ENCODE measurements around the gene DRC7.

DNA sequence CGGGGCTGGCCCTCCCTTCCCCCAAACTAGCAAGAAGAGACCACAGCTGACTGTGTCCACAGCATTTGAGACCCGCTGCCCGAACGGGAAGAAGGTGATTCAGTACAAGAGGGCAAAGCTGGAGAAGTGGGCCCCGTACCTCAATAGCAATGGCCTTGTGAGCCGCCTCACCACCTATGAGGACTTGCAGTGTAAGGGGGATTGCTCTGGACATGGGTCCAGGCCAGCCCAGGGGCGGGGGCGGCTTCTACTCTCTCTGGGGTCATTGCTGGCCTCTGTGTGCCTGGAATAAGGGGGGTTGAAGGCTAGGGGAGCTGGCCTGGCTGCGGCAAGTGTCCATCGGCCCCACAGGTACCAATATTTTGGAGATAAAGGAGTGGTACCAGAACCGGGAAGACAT lies 28.0 kb downstream of the DRC7 start:
- TF ChIP-seq, protein P1, sequence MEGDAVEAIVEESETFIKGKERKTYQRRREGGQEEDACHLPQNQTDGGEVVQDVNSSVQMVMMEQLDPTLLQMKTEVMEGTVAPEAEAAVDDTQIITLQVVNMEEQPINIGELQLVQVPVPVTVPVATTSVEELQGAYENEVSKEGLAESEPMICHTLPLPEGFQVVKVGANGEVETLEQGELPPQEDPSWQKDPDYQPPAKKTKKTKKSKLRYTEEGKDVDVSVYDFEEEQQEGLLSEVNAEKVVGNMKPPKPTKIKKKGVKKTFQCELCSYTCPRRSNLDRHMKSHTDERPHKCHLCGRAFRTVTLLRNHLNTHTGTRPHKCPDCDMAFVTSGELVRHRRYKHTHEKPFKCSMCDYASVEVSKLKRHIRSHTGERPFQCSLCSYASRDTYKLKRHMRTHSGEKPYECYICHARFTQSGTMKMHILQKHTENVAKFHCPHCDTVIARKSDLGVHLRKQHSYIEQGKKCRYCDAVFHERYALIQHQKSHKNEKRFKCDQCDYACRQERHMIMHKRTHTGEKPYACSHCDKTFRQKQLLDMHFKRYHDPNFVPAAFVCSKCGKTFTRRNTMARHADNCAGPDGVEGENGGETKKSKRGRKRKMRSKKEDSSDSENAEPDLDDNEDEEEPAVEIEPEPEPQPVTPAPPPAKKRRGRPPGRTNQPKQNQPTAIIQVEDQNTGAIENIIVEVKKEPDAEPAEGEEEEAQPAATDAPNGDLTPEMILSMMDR (IDR thresholded peaks at IDR 0.05 in 8 of 11, conservative IDR thresholded peaks at IDR 0.05 in 3 of 11) = no peak
- no peak for TF ChIP-seq POLR2AphosphoS5 (IDR thresholded peaks at IDR 0.05)
- TF ChIP-seq POLR2A (IDR thresholded peaks at IDR 0.05) = no peak

Data from spleen (tissue), 7 donors.